Activated naive CD4-positive, alpha-beta T cell treated with anti-CD3 and anti-CD28 coated beads, Interleukin-2, amount 50 U/mL, for 24 hours (primary cell): ENCODE measurements around the gene CXXC5.

Source experiments
- H3K27ac Mint-ChIP-seq: one replicate; pipeline ENCODE4 v1.8.0; 2021; ENCODE audit warnings: mild to moderate bottlenecking, mixed read lengths
- H3K27me3 Mint-ChIP-seq: one replicate; pipeline ENCODE4 v1.8.0; 2021; ENCODE audit warnings: mixed read lengths
- H3K36me3 Mint-ChIP-seq: one replicate; pipeline ENCODE4 v1.8.0; 2021; ENCODE audit warnings: mixed read lengths
- H3K4me1 Mint-ChIP-seq: one replicate; pipeline ENCODE4 v1.8.0; 2021; ENCODE audit warnings: mixed read lengths
- H3K4me3 Mint-ChIP-seq: one replicate; pipeline ENCODE4 v1.8.0; 2021; ENCODE audit warnings: mild to moderate bottlenecking, mixed read lengths
- H3K9me3 Mint-ChIP-seq: one replicate; pipeline ENCODE4 v1.8.0; 2021; ENCODE audit warnings: mixed read lengths

CXXC5 gene

DNA sequence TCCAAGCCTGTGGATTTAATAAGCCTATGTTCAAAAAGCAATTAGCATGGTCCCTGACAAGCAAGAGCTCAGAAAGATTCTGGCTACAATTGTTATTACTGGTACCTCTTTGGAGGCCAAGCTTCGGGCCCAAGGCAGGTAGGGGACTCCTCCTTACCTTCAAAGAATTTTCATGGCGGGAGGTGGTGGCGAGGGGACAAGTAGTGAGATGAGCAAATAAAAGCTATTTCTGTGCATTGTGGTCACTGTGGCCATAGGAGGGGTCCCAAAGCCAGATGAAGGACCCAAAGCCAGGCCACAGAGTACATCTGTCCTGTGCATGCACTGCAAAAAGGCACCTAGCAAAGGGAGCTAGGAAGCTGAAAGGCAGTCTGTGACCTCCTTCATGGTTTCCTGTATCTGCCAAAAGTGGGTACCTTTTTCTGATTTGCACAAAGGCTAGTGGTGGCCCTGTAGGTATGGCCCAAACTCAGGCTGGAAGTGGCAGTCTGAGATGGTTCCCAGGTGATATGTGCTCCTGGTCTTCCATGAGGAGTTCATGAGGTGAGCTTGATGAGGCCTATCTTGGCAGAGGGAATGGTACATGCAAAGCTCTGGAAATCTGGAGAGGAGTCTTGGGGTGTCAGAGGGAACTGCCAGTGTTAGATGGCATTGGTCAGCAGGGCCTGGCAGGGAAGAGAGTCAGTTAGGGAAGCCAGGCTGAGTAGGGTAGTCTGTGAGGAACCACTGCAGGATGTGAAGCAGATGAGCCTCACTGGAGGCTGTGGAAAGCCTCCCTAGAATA lies 3.3 kb upstream of the CXXC5 start:
- Mint-ChIP-seq H3K9me3 (no peaks in the 10 kb centered on the region), H3K27me3 (peaks cover 10% of the 10 kb centered on the region), H3K27ac (peak overlapping the region; percentile 1), H3K4me3 (no peak overlapping the region), H3K4me1 (peaks cover 17% of the 10 kb centered on the region), H3K36me3 (no peaks in the 10 kb centered on the region)

DNA sequence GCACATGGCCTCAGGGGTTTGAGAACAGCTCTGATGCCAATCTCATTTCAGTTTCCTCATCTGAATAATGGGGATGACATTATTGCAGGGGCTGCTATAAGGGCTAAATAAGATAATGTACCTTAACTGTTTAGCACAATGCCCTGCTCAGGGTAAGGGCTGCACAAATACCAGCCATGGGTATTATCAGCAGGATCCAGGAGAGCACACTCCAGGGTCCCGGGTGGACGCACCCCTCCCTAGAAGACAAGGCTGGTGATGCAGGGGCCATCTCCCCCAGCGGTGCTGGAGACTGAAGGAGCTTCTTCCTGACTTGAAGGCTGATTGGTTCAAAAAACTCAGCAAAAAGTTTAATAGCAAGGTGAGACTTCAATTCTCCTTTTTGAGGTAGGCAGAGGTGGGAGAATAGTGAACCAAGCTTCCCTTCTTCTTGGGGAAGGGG lies 2.7 kb upstream of the CXXC5 start:
- H3K36me3 Mint-ChIP-seq = no peaks in the 10 kb centered on the region
- H3K4me3 Mint-ChIP-seq = no peak overlapping the region
- peaks cover 12% of the 10 kb centered on the region for H3K27me3 Mint-ChIP-seq
- H3K27ac Mint-ChIP-seq = no peak overlapping the region
- H3K9me3 Mint-ChIP-seq = no peaks in the 10 kb centered on the region
- peaks cover 21% of the 10 kb centered on the region for H3K4me1 Mint-ChIP-seq

DNA sequence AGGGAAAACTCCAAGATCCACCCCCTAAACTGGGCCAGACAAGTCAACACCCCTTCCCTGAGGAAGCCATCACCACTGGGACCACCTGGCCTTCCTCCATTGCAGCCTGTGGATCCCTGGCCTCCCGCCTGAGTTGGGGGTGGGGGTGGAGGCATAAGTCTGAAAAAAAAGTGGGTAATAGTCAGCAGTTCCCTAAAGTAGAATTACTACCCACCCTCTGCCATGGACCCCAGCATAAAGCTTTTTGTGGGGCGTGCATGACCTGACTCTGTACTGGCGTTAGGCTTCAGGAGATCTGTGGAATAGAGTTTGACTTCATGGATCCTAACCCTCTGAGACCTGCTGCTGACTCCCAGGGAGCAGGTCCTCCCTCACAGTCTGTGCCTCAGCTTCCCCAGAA lies 2.0 kb upstream of the CXXC5 start:
- Mint-ChIP-seq H3K27ac (no peak overlapping the region), H3K4me3 (no peak overlapping the region), H3K27me3 (peaks cover 14% of the 10 kb centered on the region), H3K9me3 (no peaks in the 10 kb centered on the region), H3K36me3 (no peaks in the 10 kb centered on the region), H3K4me1 (peaks cover 25% of the 10 kb centered on the region)

DNA sequence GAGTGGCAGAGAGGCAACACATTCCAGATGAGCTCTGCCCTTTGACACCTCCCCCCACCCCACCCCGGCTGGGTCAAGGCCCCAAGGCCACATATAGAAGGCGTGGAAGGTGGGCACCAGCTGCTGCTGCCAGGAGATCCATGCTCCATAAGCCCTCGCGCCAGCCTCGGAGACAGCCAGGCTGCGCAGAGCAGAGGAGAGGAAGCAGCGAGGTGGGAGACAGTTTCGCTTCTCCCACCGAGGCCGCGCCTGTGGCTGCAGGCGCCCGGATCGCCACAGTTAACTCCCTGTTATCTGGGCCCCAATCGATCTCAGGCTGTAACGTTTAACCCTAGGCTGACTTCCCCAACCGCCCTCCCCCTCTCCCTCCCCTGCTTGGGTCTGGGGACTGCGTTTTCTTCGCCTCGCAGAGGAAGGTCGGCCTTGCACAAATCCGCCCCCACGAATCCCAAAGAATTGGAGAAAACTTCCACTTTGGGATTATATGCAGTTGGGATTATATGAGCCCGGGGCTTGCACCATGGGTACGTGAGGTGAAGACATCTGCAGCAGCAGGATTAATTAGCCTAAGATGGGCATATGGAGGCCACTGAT lies 1.1 kb upstream of the CXXC5 start:
- Mint-ChIP-seq H3K27ac (no peak overlapping the region), H3K4me3 (peak overlapping the region; percentile 78), H3K27me3 (peaks cover 18% of the 10 kb centered on the region), H3K36me3 (no peaks in the 10 kb centered on the region), H3K4me1 (peaks cover 26% of the 10 kb centered on the region), H3K9me3 (no peaks in the 10 kb centered on the region)

DNA sequence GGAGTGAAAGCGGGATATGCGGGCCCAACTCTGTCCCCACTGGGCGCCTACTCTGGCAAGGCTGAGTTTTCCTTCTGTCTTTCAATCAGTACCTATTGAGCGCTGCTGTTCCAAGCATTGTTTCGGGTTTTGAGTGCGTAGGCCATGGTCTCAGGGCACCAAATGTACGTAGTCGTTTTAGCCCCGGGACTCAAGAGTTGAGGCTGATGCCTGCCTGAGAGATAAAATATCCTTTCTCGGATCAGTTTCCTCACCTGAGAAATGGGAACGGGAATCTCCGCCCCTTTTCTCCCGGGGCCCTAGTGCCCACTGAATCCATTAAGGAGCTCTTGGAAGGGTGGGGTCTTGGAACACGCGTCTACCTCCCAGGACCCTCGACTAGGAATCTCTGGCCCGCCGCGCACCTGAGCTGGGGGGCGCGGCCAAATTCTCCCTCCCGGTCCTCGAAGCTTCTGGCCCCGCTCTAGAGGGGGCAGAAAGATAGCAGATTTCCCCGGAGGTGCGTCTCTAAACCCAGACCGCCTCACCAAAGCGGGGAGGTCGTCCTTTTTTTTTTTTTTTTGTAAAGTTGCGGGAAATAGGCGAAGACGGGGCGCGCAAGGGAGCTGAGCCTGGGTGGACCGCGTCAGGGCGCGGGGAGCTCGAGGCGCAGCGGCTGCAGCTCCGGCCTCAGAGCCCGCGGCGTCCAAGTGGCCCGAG lies 494 bp upstream of the CXXC5 start:
- Mint-ChIP-seq H3K4me1 (peaks cover 33% of the 10 kb centered on the region), H3K36me3 (no peaks in the 10 kb centered on the region), H3K9me3 (no peaks in the 10 kb centered on the region), H3K4me3 (peak overlapping the region; percentile 78), H3K27me3 (peaks cover 22% of the 10 kb centered on the region), H3K27ac (no peak overlapping the region)

DNA sequence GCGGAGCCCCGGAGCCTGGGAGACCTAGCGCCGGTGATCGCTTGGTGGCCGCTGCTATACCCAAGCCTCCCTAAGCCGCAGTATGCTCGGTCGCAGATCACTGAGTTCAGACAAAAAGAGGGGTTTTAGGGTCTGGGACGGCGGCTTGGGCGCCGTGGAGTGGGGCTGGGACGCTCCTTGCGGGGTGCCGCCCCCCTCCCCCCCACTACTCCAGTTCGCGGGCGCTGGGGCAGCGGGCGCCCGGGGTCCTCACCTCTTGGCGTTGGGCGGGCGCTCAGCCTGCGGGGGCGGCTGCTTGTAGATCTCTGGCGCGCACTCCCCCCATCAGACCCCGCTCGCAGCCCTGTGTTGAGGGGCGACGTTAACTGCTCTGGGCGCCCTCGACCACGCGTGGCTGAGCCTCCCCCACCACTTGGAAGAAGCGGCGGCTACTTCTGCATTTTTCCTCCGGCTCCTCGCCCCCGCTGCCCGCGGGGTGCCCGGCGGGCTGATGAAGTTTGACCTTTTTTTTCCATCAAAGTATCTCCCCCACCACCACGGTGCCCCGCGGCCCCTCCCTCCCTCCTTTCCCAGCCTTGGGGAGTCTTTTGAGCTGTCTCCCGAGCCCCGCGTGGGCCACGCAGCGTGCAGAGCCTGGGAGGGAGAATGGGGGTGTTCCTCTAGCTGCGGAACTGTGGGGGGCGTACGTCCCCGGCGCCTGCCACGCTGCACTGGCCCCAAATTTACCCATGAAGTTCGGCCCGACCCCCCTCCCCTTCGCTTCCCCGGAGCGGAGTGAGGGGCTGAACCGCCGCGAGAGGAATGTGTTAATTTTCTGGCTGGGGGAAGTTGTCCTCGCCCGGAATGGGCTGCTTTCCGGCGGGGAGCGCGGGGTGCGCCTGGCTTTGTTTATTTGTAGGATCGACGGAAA lies 1.2 kb downstream of the CXXC5 start:
- no peak overlapping the region for H3K27ac Mint-ChIP-seq
- H3K27me3 Mint-ChIP-seq = peaks cover 29% of the 10 kb centered on the region
- no peaks in the 10 kb centered on the region for H3K9me3 Mint-ChIP-seq
- H3K4me3 Mint-ChIP-seq = peak overlapping the region; percentile 92
- H3K4me1 Mint-ChIP-seq = peaks cover 37% of the 10 kb centered on the region
- no peaks in the 10 kb centered on the region for H3K36me3 Mint-ChIP-seq

DNA sequence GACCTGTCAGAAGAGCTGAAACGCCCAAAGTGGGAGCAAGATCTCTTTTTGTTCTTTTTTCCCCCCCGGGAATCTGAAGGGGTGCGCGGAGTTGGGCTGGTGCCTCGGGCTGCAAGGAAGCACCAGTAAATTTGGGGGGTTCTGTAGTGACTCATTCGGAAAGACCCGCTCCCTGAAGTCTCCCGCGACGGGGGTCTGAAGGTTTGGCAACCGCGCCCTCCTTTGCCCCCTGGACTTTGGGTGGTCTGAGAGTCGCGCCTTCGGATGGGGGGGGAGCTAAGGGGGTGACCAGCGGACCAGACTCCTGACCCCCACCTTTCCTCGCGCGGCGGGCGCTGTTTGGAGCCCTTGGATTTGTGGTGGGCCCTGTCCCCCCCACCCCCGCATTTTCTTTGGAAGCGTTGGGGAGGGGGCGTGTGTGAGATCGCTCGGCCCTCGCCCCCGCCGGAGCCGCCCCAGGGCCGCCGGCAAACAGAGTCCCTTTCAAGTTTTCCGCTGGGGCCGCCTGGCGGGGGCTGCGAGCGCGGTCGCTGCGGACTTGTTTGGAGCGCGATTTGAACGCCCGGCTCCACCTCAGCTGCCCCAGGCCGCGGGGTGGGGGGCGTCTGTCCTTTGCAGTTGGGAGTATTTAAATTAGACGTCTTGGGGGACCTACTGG lies 2.0 kb downstream of the CXXC5 start:
- H3K4me1 Mint-ChIP-seq = peaks cover 37% of the 10 kb centered on the region
- no peak overlapping the region for H3K27ac Mint-ChIP-seq
- H3K36me3 Mint-ChIP-seq = no peaks in the 10 kb centered on the region
- H3K9me3 Mint-ChIP-seq = no peaks in the 10 kb centered on the region
- H3K27me3 Mint-ChIP-seq = peaks cover 29% of the 10 kb centered on the region
- peak overlapping the region; percentile 92 for H3K4me3 Mint-ChIP-seq

DNA sequence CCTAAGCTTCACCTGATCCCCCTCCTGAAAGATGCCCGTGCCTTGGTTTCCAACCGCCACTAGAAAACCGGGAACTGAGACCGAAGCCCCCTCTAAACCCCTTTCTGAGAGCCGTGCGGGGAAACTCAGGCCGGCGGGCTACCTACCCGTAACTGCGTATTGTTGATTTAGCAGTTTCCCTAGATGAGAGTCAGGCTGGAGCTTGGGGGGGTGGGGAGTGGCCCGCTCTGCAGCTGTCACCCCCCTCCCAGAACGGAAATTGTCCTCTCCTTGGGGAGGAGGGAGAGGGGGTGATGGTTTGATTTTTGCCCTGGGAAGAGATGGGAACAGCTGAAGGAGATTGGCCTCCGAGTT lies 2.5 kb downstream of the CXXC5 start:
- Mint-ChIP-seq H3K4me3 (peak overlapping the region; percentile 80), H3K9me3 (no peaks in the 10 kb centered on the region), H3K36me3 (no peaks in the 10 kb centered on the region), H3K27ac (no peak overlapping the region), H3K27me3 (peaks cover 29% of the 10 kb centered on the region), H3K4me1 (peaks cover 37% of the 10 kb centered on the region)

DNA sequence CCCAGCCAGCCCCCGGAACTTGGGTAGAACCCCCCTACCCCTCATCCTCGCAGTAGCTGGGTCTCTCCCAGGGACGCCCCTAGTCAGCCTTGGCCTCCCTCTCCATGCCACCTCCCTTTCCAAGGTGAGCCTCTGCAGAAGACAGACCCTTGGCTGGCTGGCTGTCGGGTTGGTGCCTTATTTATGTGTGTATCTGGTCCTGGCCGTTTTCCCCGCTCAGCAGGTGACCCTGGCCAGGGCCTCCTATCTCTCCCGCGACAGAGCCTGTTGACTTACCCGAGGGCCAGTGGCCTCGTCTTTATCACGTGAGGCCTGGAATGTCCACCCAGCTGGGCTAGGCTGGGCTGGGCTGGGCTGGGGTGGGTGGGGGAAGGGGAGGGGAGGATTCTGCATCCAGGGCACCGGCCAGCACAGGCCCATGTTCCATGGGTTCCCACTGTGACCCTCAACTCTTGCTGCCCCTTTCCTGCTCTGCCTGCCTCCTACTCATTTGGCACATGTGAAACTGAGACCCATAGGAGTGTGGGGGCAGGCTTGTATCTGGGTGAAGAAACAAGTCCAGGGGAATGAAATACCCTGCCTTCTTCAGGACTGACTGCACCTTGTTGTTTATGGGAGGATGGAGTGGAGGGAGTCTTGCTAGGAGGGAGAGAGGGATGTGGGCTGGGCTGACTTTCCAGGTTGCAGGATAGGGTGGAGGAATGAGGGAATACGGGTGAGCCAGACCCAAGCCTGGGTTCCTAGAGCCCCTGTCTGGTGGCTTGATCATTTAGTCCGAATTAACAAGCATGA lies 3.1 kb downstream of the CXXC5 start:
- Mint-ChIP-seq H3K36me3 (no peaks in the 10 kb centered on the region), H3K4me3 (peak overlapping the region; percentile 49), H3K9me3 (no peaks in the 10 kb centered on the region), H3K4me1 (peaks cover 37% of the 10 kb centered on the region), H3K27me3 (peaks cover 29% of the 10 kb centered on the region), H3K27ac (no peak overlapping the region)

DNA sequence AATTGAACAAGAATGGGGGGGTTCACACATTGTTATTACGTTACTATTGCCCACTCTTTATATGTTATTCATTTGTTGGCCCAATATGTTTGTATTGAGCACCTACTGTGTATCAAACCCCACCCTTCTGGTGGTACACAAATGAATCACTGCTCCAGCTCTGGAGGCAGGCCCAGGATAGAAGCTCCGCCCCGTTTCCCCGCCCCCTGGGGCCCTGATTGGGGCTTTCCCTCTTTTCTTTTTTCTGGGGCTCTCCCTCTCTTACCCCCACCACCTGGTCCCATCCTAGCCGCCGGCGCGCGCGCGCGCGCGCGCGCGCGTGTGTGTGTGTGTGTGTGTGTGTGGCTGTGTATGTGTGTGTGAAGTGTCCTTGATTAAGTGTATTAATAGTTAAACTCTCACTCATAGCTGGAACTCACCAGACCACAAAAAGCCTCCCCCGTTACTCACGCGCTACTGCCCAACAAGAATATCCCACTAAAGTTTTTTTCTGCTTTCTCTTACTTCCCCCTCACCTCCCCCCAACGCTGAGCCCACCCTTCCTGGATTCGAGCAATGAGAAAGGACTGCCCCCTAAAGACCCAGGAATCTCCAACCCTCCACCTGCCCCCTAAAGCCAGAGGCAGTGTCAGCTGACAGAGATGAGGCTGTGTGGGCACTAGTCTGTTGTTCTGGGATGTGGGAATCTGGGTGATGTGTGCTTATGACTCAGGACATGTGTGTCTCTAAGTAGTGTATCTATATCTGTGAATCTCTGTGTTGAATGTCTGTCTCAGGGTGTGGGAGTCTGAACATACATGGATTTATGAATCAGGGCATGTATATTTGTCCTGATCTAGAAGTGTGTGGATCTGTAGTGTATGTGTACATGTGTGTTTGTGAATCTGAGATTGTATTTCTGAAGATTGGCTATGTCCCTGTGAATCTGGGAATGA lies 4.0 kb downstream of the CXXC5 start:
- Mint-ChIP-seq H3K27me3 (peaks cover 26% of the 10 kb centered on the region), H3K4me1 (peaks cover 31% of the 10 kb centered on the region), H3K4me3 (peak overlapping the region; percentile 24), H3K9me3 (no peaks in the 10 kb centered on the region), H3K27ac (no peak overlapping the region), H3K36me3 (no peaks in the 10 kb centered on the region)

DNA sequence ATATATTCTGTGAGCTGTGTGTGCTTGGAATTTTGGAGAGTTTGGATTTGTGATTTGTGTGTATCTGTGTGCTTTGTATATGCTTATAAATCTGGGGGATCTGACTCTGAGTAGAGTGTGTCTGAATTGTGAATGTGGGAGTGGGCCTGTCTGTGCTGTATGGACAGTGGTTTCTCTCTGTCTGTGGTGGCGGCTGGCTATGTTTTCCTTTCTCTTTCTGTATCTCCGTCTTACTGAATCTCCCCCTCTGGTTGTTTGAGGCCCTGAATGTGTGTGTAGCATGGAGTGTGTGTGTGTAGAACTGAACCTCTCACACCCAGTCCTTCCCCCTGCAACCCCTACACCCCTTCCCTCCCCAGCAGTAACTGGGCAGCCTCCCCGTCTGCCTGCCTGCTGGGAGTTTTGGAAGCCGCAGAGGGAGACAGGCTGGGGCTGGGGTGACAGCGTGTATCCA lies 4.7 kb downstream of the CXXC5 start:
- H3K36me3 Mint-ChIP-seq = no peaks in the 10 kb centered on the region
- H3K4me1 Mint-ChIP-seq = peaks cover 24% of the 10 kb centered on the region
- no peaks in the 10 kb centered on the region for H3K9me3 Mint-ChIP-seq
- peaks cover 23% of the 10 kb centered on the region for H3K27me3 Mint-ChIP-seq
- no peak overlapping the region for H3K27ac Mint-ChIP-seq
- H3K4me3 Mint-ChIP-seq = peak overlapping the region; percentile 16

DNA sequence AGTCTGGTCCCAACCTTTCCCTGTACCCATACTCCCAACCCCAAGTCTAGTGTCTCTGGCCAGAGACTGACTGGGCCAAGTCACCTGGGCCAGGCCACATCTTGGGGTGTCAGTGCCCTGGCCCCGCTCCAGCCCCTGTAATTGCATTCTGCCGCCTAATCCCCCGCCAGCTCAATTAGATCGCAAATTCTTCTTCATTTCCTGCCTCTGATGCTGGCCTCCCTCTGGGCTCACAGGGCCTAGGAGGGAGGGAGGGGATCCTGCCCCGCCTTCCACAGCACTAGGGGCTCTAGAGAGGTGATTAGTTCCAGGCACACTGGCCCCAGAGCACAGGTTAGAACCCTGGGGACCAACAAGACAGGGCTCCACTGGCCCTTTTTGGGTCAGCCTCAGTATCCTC lies 5.5 kb downstream of the CXXC5 start:
- peaks cover 23% of the 10 kb centered on the region for H3K27me3 Mint-ChIP-seq
- H3K9me3 Mint-ChIP-seq = no peaks in the 10 kb centered on the region
- H3K27ac Mint-ChIP-seq = no peak overlapping the region
- no peak overlapping the region for H3K4me3 Mint-ChIP-seq
- no peaks in the 10 kb centered on the region for H3K36me3 Mint-ChIP-seq
- peaks cover 23% of the 10 kb centered on the region for H3K4me1 Mint-ChIP-seq

DNA sequence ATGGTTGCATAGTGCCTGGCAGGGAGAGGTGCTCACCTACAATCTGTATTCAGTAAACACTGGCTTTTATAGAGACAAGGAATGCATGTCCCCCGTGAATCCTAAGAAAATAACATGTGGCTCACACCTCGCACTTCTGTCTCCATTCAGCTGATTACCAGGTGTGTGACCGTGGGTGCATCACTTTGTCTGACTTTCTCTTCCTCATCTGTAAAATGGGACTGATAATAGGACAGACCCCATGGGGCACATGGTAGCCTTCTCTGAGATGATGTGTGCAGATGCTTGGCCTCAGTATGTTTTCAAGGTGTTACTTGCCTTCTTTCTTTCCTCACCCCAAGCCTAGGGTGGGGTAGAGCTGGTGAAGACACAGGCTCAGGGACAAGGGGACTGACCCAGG lies 6.3 kb downstream of the CXXC5 start:
- H3K27ac Mint-ChIP-seq = no peak overlapping the region
- no peaks in the 10 kb centered on the region for H3K36me3 Mint-ChIP-seq
- H3K4me1 Mint-ChIP-seq = peaks cover 27% of the 10 kb centered on the region
- no peak overlapping the region for H3K4me3 Mint-ChIP-seq
- H3K27me3 Mint-ChIP-seq = peaks cover 24% of the 10 kb centered on the region
- H3K9me3 Mint-ChIP-seq = no peaks in the 10 kb centered on the region
